Fibroblast of peridontal ligament (primary cell): Measurements from ENCODE around the gene ASIC2.

Experiments used
- DNase-seq: peaks from one replicate; pipeline ENCODE4 v3.0.0-alpha.2; 2010; ENCODE audit errors: extremely low read depth

Gene ASIC2

DNA sequence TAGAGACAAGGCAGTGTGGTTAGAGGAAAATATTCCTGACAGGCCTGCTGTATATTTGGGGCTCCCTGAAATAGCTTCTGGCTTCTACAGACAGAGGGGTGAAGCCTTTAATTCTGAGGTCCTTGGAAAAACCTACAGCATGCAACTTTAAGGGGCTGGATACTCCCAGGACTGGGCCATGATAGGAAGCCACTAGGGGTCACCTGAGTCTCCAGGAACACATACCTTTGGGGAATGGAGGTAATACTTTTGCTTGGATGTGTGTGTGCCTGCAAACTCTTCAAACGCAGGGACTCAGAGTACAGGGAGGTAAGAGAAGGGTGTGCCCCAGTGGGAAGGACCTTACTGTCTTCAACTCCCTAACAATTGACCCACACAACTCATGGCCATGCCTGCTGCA lies 4.1 kb downstream of the ASIC2 start:
- no peak for DNase-seq

GRCh38 chr17:33287096-33287725 lies 5.9 kb downstream of the ASIC2 start:
- DNase-seq: no peak

DNA sequence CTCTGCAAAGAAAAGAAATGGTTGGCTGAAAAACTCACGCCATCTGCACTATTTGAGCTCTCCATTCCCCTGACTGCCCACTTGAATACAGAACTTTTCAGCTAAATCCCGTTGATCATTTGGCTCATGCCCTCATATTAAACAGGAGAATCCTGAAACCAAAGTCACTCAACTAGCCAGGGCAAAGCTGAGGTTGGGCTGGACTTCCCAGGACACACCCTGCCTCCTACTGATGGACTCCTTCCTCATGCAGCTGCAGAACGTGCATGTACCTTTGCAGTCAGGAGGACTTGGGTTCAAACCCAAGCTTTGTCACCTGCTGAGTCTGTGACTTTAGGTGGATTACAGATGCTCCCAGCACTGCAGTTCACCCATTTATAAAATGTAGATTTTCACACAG lies 7.7 kb downstream of the ASIC2 start:
- no peak for DNase-seq

GRCh38 chr17:33284022-33284421 lies 9.1 kb downstream of the ASIC2 start:
- no peak for DNase-seq

- DNase-seq: no peak
Observed at GRCh38 chr17:33280162-33280943, 12.7 kb downstream of the ASIC2 start.

- DNase-seq: no peak
Observed at GRCh38 chr17:33277436-33278100, 15.5 kb downstream of the ASIC2 start.

- no peak for DNase-seq
Observed at GRCh38 chr17:33273743-33274410, 19.2 kb downstream of the ASIC2 start.

- no peak for DNase-seq
Observed at GRCh38 chr17:33273271-33273670, 19.8 kb downstream of the ASIC2 start.

DNA sequence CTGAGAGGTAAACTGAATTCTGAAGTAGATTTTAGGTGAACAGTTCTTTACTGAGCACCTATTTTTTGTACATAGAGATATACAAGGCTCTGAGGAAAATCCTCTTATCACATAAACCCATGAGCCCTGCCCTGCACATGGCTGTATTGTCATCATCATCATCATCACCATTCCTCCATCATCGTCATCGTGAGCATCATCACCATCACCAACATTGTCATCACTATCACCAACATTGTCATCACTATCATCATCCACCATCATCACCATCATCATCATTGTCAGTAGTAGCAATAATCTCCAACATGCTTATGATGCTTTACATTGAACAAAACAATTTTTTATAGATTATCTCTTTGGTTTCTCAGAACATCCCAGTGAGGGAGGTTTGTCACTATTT lies 20.7 kb downstream of the ASIC2 start:
- DNase-seq: no peak

GRCh38 chr17:33269337-33270060 lies 23.6 kb downstream of the ASIC2 start:
- no peak for DNase-seq

- DNase-seq: no peak
Observed at GRCh38 chr17:33267851-33268548, 25.1 kb downstream of the ASIC2 start.

DNA sequence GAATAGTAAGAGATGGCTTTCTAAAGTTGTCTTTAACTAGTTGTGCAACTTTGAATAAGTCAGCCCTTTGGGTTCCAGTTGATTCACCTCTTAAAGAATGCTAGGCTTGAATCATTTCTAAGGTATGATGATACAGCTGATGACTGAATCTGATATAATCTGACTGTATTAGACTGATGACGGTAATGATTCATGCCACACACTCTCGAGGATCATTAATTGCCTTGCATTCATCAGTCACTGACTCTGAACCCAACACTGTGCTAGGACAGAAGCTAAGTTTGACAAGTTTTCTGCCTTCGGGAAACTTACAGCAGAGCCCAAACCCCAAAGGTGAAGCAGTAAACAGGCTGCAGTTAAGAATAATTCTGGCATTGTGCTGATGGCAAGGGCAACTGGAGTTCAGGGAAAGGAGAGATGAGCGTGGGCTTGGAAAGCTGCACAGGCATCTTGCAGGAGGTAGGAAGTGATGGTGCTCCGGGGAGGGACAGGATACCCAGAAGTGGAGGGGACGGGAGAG lies 25.8 kb downstream of the ASIC2 start:
- DNase-seq: no peak

DNA sequence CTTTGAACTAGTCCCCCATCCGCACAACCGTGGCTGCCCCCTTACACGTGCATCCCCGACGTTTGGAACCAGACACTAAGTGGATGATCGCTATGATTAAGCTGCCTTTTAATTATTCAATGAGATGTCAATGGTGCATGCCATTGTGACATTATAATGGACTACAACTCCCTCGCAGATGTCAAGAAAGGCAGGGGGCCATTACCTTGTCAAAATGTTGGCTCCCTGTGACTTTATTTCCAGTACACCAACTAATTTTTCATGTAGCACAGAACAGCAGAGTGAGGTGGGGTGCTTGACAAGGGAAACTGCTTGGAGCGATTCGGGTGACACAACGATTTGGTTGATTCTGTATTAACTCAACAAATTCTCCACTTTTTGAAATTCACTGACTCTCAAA lies 26.5 kb downstream of the ASIC2 start:
- DNase-seq: no peak

GRCh38 chr17:33266116-33266515 lies 27.0 kb downstream of the ASIC2 start:
- DNase-seq: no peak

- DNase-seq: no peak
Observed at GRCh38 chr17:33263396-33263795, 29.7 kb downstream of the ASIC2 start.

GRCh38 chr17:33262266-33263123 lies 30.6 kb downstream of the ASIC2 start:
- no peak for DNase-seq

DNA sequence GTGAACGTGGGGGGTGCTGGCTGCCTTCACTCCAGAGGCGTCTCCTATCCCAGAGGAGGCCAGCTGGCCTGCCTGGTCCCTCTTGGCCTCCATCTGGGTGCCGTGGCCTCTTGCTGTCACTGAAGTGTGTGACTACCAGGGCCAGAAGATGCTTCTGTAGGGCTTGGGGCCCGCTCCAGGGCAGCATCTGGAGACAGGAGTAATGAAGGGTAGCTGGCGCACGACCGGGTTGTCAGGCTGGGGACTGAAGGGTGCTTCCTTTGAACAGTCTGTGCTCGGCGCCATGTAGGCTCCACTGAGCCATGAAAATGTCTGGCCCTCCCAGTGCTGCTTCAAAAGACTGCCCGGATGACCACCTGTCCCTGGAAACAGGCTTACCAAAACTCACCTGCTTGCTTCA lies 31.3 kb downstream of the ASIC2 start:
- no peak for DNase-seq

DNA sequence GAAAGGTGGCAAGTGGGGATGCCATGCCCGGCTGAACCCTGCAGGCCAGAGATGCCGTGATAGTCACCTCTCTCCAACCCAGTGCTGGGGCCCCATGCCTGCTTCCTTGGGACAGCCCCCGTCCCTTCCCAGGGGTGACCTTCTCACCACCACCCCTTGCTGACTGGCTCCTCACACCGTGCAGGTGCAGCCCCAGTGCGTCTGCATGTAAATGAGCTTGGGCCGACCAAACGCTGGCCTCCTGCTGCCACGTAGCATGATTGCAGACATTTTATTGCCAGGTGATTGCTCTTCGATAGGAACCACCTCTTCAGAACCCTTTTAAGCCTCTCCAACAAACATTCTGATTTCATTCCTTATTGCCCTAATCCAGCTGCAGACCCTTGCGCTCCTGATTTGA lies 32.5 kb downstream of the ASIC2 start:
- DNase-seq: no peak

DNA sequence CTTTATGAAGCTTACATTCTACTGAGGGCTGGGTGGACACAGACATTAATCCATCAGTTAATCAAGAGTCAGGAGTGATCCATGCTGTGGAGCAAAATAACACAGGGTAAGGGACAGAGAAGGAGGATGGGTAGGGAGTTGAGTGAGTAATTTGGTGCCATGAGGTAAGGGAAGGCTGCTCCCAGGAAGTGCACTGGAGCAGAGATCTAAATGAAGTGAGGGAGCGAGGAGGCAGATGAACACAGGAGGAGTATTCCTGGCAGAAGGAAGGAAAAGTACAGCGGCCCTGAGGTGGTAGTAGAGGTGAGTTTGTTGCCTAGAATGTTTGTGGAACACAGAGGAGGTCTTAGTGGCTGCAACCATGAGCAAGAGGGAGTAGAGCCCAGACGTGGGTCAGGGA lies 34.8 kb downstream of the ASIC2 start:
- DNase-seq: no peak

GRCh38 chr17:33245183-33245582 lies 47.9 kb downstream of the ASIC2 start:
- DNase-seq: no peak
